GM12892 (cell line): Measurements from ENCODE around the gene PIGK.
A peak's percentile ranks its signal among the peaks of the same experiment; 100 is the strongest.

Experiments
- DNase-seq: peaks from one replicate; pipeline ENCODE4 v3.0.0; 2011; ENCODE audit not compliant: insufficient read length
- FAIRE-seq: peaks from 2 replicates; lab custom pipeline; 2011; peaks lifted over from hg19 to GRCh38; lab: Jason Lieb, UNC
- POLR2A ChIP-seq: IDR thresholded peaks from 2 replicates; pipeline ENCODE4 v1.6.1; 2011; ENCODE audit warnings: low read depth, low read length, control low read depth
- POLR2AphosphoS5 ChIP-seq: IDR thresholded peaks from 2 replicates; pipeline ENCODE4 v1.6.1; 2011; ENCODE audit warnings: low read depth, low read length, control low read depth
- TAF1 ChIP-seq: IDR thresholded peaks from 2 replicates; pipeline ENCODE4 v1.6.1; 2011; ENCODE audit warnings: low read depth, mild to moderate bottlenecking, control low read depth, low read length, borderline replicate concordance

PIGK gene

GRCh38 chr1:77126307-77126706 lies 92.9 kb downstream of the PIGK start:
- FAIRE-seq (peak; percentile 38), DNase-seq (no peak)
- TF ChIP-seq TAF1: no peak
- TF ChIP-seq POLR2AphosphoS5: no peak
- no peak for TF ChIP-seq POLR2A

DNA sequence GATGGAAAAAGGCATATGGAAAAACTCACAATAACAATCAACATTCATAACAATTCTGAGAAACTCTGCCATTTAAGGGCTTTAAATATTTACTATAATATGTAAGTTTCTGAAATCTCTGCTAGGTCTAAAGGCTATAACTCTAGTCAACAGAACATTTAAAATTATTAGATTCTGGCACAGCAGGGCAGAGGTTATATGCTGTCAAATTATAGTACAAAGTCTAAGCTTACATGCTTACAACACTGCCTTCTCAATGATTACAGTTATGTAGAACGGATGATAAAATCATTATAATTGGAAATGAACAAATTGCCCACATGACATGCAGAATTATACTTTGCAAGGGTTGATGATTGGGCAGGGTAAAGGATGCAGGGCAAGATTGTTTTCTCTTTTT lies 97.7 kb downstream of the PIGK start:
- FAIRE-seq: no peak

GRCh38 chr1:77120950-77121349 lies 98.3 kb downstream of the PIGK start:
- TF ChIP-seq POLR2AphosphoS5 (no peak), POLR2A (no peak), TAF1 (no peak)
- FAIRE-seq: no peak
- DNase-seq: no peak

More for the DNA sequence above, 97.7 kb downstream of the PIGK start:
- no peak for DNase-seq
- TF ChIP-seq POLR2A (no peak), TAF1 (no peak), POLR2AphosphoS5 (no peak)

GRCh38 chr1:77118712-77119111 lies 100.5 kb downstream of the PIGK start:
- DNase-seq (no peak), FAIRE-seq (no peak)
- TF ChIP-seq TAF1: no peak
- TF ChIP-seq POLR2AphosphoS5: no peak
- TF ChIP-seq POLR2A: no peak

GRCh38 chr1:77104672-77105071 lies 114.6 kb downstream of the PIGK start:
- DNase-seq (no peak), FAIRE-seq (no peak)
- TF ChIP-seq POLR2AphosphoS5: no peak
- no peak for TF ChIP-seq POLR2A

GRCh38 chr1:77103486-77103885 lies 115.7 kb downstream of the PIGK start:
- DNase-seq: no peak
- TF ChIP-seq POLR2AphosphoS5 (no peak), POLR2A (no peak), TAF1 (no peak)
- no peak for FAIRE-seq

GRCh38 chr1:77100875-77101274 lies 118.4 kb downstream of the PIGK start:
- FAIRE-seq (no peak), DNase-seq (no peak)
- TF ChIP-seq POLR2A (no peak), POLR2AphosphoS5 (no peak), TAF1 (no peak)

GRCh38 chr1:77096496-77097255 lies 122.6 kb downstream of the PIGK start:
- FAIRE-seq (no peak), DNase-seq (no peak)
- no peak for TF ChIP-seq POLR2AphosphoS5
- TF ChIP-seq POLR2A: no peak
- no peak for TF ChIP-seq TAF1

- no peak for TF ChIP-seq POLR2A
- TF ChIP-seq TAF1: no peak
- FAIRE-seq (peak; percentile 36), DNase-seq (no peak)
Measured at GRCh38 chr1:77095236-77095635, 124.0 kb downstream of the PIGK start.

- TF ChIP-seq TAF1: no peak
- no peak for TF ChIP-seq POLR2AphosphoS5
- TF ChIP-seq POLR2A: no peak
- DNase-seq (no peak), FAIRE-seq (no peak)
Measured at GRCh38 chr1:77089756-77090155, 129.5 kb downstream of the PIGK start.

GRCh38 chr1:77085109-77085508 lies 134.1 kb downstream of the PIGK start:
- DNase-seq (no peak), FAIRE-seq (no peak)
- TF ChIP-seq POLR2A: no peak
- TF ChIP-seq POLR2AphosphoS5: no peak
- no peak for TF ChIP-seq TAF1

GRCh38 chr1:77084457-77084856 lies 134.8 kb downstream of the PIGK start:
- TF ChIP-seq TAF1 (no peak), POLR2A (no peak), POLR2AphosphoS5 (no peak)
- DNase-seq (no peak), FAIRE-seq (no peak)

DNA sequence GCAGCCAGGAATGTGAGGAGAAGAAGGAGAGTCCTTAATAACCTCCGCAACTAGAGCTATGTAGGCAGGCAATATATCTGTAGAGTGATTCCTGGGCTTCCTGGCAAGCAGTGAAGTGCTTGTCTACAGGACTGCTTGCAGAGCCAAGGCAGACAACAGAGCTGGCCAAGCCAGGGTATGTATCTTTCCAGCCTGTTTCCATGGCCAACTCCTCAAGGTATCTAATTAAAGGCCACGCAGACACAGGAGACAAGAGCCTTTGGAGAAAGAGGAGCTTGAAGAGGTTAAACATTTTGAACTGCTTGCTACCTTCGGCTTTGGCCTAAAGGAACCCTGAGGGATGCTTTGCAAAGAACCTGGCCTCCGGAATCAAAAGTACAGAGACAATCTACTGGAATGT lies 137.4 kb downstream of the PIGK start:
- no peak for FAIRE-seq
- no peak for DNase-seq
- TF ChIP-seq POLR2AphosphoS5 (no peak), POLR2A (no peak), TAF1 (no peak)
